Measurements from ENCODE around the gene CEP70. TPM values are rescaled to one million over a fixed set of nuclear protein-coding genes. Genes with fewer than 3 reads are reported as not detected.

The CEP70 gene
- total and polyA plus RNA-seq, 4 donors: 6.9 to 26.5 (median 9.1) TPM

DNA sequence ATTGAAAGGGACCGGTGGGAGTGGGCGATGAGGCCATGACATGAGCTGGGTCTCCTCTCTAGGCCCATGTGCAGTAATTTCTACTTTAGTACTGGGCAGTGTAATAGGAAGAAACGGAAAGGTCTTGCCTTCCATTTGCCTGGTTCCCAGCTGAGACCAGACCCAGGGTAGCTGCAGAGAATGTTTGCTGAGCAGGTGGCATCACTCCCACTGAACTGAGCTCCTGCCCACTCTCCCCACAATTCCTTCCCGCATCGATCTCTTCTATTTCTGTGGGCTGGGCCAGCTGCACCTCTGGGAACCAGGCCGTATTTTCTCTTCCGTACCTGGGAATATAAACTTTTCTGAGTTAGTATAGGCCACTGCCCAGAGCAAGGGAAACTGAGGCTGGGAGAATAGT, 143.9 kb downstream of the CEP70 start:
- WGBS: 94% methylated on average over 7 of the region's 7 CpGs
- no peaks in the 10 kb centered on the region for H3K9me3 ChIP-seq (ENCODE audit: control insufficient read depth in 4 of 4, low read length in 3 of 4)
- no peak for DNase-seq (ENCODE audit: low spot score)

DNA sequence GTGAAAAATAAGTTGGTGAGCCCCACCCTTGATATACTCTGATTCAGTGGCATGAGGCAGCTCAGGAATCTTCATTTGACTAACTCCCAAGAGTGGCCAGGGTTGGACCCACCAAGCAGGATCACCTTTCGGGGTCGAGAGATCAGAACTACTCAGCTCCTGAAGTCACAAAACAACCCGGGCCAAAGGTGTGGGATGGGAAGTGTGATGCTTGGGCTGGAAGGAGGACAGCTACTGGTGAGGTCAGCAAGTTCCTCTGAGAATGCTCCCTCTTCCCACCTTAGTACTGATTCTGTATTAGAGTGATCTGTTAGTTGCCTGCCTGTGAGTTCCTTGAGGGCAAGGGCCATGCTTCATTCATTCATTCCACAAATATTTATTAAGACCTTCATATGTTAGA, 144.6 kb downstream of the CEP70 start:
- H3K27ac ChIP-seq (ENCODE audit: low read depth in 1 of 2, low read length in 2 of 2): no peak overlapping the region
- H3K9ac ChIP-seq (ENCODE audit: low read depth in 1 of 2, low read length in 2 of 2): no peak overlapping the region
- TF ChIP-seq GABPA (IDR thresholded peaks at IDR 0.05 in 1 of 2, conservative IDR thresholded peaks at IDR 0.05 in 1 of 2) (no peak), HNF4G (IDR thresholded peaks at IDR 0.05) (no peak), FOXA2 (IDR thresholded peaks at IDR 0.05) (no peak), NR2F2 (IDR thresholded peaks at IDR 0.05) (no peak)
- no peak for DNase-seq (ENCODE audit: low spot score)
- H3K36me3 ChIP-seq (ENCODE audit: control insufficient read depth in 4 of 4, insufficient read depth in 3 of 4, low read depth in 1 of 4, low read length in 3 of 4): no peaks in the 10 kb centered on the region
- H3K9me3 ChIP-seq (ENCODE audit: control insufficient read depth in 4 of 4, low read length in 3 of 4): no peaks in the 10 kb centered on the region
- WGBS: 88% methylated on average over 3 of the region's 3 CpGs
- H3K4me3 ChIP-seq (ENCODE audit: low read depth in 1 of 3, low read length in 3 of 3): no peak overlapping the region
- H3K27me3 ChIP-seq (ENCODE audit: control insufficient read depth in 4 of 4, insufficient read depth in 4 of 4, low read length in 3 of 4): no peaks in the 10 kb centered on the region
- H3K4me1 ChIP-seq (ENCODE audit: control insufficient read depth in 4 of 4, insufficient read depth in 4 of 4, low read length in 3 of 4): no peaks in the 10 kb centered on the region

More for the DNA sequence above, 143.9 kb downstream of the CEP70 start:
- no peak overlapping the region for H3K27ac ChIP-seq (ENCODE audit: low read depth in 1 of 2, low read length in 2 of 2)
- H3K36me3 ChIP-seq (ENCODE audit: control insufficient read depth in 4 of 4, insufficient read depth in 3 of 4, low read depth in 1 of 4, low read length in 3 of 4): no peaks in the 10 kb centered on the region
- TF ChIP-seq RXRA (IDR thresholded peaks at IDR 0.05): no peak
- TF ChIP-seq HNF4G (IDR thresholded peaks at IDR 0.05): no peak
- TF ChIP-seq GABPA (IDR thresholded peaks at IDR 0.05 in 1 of 2, conservative IDR thresholded peaks at IDR 0.05 in 1 of 2): no peak
- TF ChIP-seq FOXA2 (IDR thresholded peaks at IDR 0.05): no peak
- TF ChIP-seq TAF1 (conservative IDR thresholded peaks at IDR 0.05): no peak
- TF ChIP-seq, protein P1, sequence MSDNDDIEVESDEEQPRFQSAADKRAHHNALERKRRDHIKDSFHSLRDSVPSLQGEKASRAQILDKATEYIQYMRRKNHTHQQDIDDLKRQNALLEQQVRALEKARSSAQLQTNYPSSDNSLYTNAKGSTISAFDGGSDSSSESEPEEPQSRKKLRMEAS (IDR thresholded peaks at IDR 0.05): no peak
- no peak for TF ChIP-seq SP1 (IDR thresholded peaks at IDR 0.05)
- TF ChIP-seq YY1 (IDR thresholded peaks at IDR 0.05): no peak
- TF ChIP-seq, protein P2, sequence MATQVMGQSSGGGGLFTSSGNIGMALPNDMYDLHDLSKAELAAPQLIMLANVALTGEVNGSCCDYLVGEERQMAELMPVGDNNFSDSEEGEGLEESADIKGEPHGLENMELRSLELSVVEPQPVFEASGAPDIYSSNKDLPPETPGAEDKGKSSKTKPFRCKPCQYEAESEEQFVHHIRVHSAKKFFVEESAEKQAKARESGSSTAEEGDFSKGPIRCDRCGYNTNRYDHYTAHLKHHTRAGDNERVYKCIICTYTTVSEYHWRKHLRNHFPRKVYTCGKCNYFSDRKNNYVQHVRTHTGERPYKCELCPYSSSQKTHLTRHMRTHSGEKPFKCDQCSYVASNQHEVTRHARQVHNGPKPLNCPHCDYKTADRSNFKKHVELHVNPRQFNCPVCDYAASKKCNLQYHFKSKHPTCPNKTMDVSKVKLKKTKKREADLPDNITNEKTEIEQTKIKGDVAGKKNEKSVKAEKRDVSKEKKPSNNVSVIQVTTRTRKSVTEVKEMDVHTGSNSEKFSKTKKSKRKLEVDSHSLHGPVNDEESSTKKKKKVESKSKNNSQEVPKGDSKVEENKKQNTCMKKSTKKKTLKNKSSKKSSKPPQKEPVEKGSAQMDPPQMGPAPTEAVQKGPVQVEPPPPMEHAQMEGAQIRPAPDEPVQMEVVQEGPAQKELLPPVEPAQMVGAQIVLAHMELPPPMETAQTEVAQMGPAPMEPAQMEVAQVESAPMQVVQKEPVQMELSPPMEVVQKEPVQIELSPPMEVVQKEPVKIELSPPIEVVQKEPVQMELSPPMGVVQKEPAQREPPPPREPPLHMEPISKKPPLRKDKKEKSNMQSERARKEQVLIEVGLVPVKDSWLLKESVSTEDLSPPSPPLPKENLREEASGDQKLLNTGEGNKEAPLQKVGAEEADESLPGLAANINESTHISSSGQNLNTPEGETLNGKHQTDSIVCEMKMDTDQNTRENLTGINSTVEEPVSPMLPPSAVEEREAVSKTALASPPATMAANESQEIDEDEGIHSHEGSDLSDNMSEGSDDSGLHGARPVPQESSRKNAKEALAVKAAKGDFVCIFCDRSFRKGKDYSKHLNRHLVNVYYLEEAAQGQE (IDR thresholded peaks at IDR 0.05): no peak
- no peaks in the 10 kb centered on the region for H3K27me3 ChIP-seq (ENCODE audit: control insufficient read depth in 4 of 4, insufficient read depth in 4 of 4, low read length in 3 of 4)
- no peak overlapping the region for H3K4me3 ChIP-seq (ENCODE audit: low read depth in 1 of 3, low read length in 3 of 3)
- no peak overlapping the region for H3K9ac ChIP-seq (ENCODE audit: low read depth in 1 of 2, low read length in 2 of 2)
- H3K4me1 ChIP-seq (ENCODE audit: control insufficient read depth in 4 of 4, insufficient read depth in 4 of 4, low read length in 3 of 4): no peaks in the 10 kb centered on the region

DNA sequence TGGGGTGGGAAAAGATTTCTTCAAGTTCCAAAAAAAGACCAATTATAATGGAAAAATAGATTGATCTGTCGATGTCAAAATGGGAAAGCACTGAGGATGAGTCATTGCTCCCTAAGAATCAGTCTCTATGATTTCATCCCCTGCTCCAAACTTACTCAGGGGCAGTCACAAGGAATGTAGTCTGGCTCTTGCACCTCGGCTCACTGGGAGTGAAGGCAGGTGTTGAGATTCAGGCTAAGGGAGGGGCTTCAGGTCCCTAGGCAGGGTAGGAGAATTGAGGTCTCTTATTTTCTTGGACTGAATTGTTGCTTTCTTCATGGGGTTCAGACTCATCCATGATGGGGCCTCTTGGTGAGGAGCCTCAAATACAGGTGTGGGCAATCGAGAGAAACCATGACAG, 145.4 kb downstream of the CEP70 start:
- TF ChIP-seq, protein P3, sequence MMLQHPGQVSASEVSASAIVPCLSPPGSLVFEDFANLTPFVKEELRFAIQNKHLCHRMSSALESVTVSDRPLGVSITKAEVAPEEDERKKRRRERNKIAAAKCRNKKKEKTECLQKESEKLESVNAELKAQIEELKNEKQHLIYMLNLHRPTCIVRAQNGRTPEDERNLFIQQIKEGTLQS (IDR thresholded peaks at IDR 0.05): no peak
- no peak for TF ChIP-seq FOXA2 (IDR thresholded peaks at IDR 0.05)
- no peak for TF ChIP-seq EGR1 (IDR thresholded peaks at IDR 0.05; ENCODE audit: low read depth in 2 of 2)
- TF ChIP-seq HNF4A (conservative IDR thresholded peaks at IDR 0.05): no peak
- TF ChIP-seq, protein P4, sequence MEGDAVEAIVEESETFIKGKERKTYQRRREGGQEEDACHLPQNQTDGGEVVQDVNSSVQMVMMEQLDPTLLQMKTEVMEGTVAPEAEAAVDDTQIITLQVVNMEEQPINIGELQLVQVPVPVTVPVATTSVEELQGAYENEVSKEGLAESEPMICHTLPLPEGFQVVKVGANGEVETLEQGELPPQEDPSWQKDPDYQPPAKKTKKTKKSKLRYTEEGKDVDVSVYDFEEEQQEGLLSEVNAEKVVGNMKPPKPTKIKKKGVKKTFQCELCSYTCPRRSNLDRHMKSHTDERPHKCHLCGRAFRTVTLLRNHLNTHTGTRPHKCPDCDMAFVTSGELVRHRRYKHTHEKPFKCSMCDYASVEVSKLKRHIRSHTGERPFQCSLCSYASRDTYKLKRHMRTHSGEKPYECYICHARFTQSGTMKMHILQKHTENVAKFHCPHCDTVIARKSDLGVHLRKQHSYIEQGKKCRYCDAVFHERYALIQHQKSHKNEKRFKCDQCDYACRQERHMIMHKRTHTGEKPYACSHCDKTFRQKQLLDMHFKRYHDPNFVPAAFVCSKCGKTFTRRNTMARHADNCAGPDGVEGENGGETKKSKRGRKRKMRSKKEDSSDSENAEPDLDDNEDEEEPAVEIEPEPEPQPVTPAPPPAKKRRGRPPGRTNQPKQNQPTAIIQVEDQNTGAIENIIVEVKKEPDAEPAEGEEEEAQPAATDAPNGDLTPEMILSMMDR (IDR thresholded peaks at IDR 0.05; ENCODE audit: low read depth, low read length, missing input control): no peak
- H3K36me3 ChIP-seq (ENCODE audit: control insufficient read depth in 4 of 4, insufficient read depth in 3 of 4, low read depth in 1 of 4, low read length in 3 of 4): no peaks in the 10 kb centered on the region
- H3K27ac ChIP-seq (ENCODE audit: low read depth in 1 of 2, low read length in 2 of 2): no peak overlapping the region
- H3K4me3 ChIP-seq (ENCODE audit: low read depth in 1 of 3, low read length in 3 of 3): no peak overlapping the region
- no peaks in the 10 kb centered on the region for H3K27me3 ChIP-seq (ENCODE audit: control insufficient read depth in 4 of 4, insufficient read depth in 4 of 4, low read length in 3 of 4)
- no peaks in the 10 kb centered on the region for H3K9me3 ChIP-seq (ENCODE audit: control insufficient read depth in 4 of 4, low read length in 3 of 4)
- no peak for DNase-seq (ENCODE audit: low spot score)
- no peak overlapping the region for H3K9ac ChIP-seq (ENCODE audit: low read depth in 1 of 2, low read length in 2 of 2)
- WGBS: 90% methylated on average over 3 of the region's 3 CpGs
- H3K4me1 ChIP-seq (ENCODE audit: control insufficient read depth in 4 of 4, insufficient read depth in 4 of 4, low read length in 3 of 4): no peaks in the 10 kb centered on the region

Data from liver (tissue), 9 donors.